Bone marrow (tissue), 2 donors: ENCODE results near the gene ENPP3.
"Not testable (repeated sequence)": the region's sequence is repeated elsewhere in the genome, so short reads cannot be mapped to it uniquely, and the experiment has no call there.

Source experiments
- DNase-seq, 2 donors: peaks; one replicate each; lab custom pipeline; 2025; lab: John Stamatoyannopoulos, UW

The ENPP3 gene

GRCh38 chr6:131685266-131685780 lies 48.2 kb downstream of the ENPP3 start:
- no peak for DNase-seq

- no peak for DNase-seq
These were observed 49.9 kb downstream of the ENPP3 start for GRCh38 chr6:131687022-131687421.

GRCh38 chr6:131688286-131688685 lies 51.2 kb downstream of the ENPP3 start:
- no peak for DNase-seq

GRCh38 chr6:131692031-131692430 lies 54.9 kb downstream of the ENPP3 start:
- no peak for DNase-seq

- DNase-seq, result no peak
These were observed 55.5 kb downstream of the ENPP3 start for GRCh38 chr6:131692589-131692988.

- DNase-seq, result no peak
These were observed 56.3 kb downstream of the ENPP3 start for GRCh38 chr6:131693384-131693783.

- peak in 1 of 2 donors; percentile 7 for DNase-seq
These were observed 57.8 kb downstream of the ENPP3 start for GRCh38 chr6:131694832-131695426.

- DNase-seq, result no peak
These were observed 59.9 kb downstream of the ENPP3 start for GRCh38 chr6:131696956-131697355.

GRCh38 chr6:131700851-131701250 lies 63.7 kb downstream of the ENPP3 start:
- DNase-seq, result not testable (repeated sequence)

GRCh38 chr6:131703905-131704304 lies 66.8 kb downstream of the ENPP3 start:
- DNase-seq, result not testable (repeated sequence)

GRCh38 chr6:131710917-131711316 lies 73.8 kb downstream of the ENPP3 start, which contains the start of gene CTAGE9:
Gene CTAGE9 (minus strand): TSS chr6:131711017. CDS start chr6:131711017, 0 bp downstream.
- DNase-seq, result not testable (repeated sequence)

- DNase-seq, result not testable (repeated sequence)
These were observed 78.5 kb downstream of the ENPP3 start for GRCh38 chr6:131715567-131715966.

GRCh38 chr6:131717836-131718542 lies 80.9 kb downstream of the ENPP3 start:
- no peak for DNase-seq

- DNase-seq, result no peak
These were observed 84.1 kb downstream of the ENPP3 start for GRCh38 chr6:131721161-131721560.

- DNase-seq, result no peak
These were observed 87.0 kb downstream of the ENPP3 start for GRCh38 chr6:131724114-131724513.

- no peak for DNase-seq
These were observed 90.4 kb downstream of the ENPP3 start for GRCh38 chr6:131727467-131727866.

- DNase-seq, result no peak
These were observed 90.8 kb downstream of the ENPP3 start for GRCh38 chr6:131727868-131728267.

GRCh38 chr6:131728296-131728939 lies 91.3 kb downstream of the ENPP3 start:
- no peak for DNase-seq

- no peak for DNase-seq
These were observed 92.4 kb downstream of the ENPP3 start for GRCh38 chr6:131729550-131729949.

GRCh38 chr6:131730264-131730663 lies 93.2 kb downstream of the ENPP3 start:
- DNase-seq, result no peak

GRCh38 chr6:131731224-131731623 lies 94.1 kb downstream of the ENPP3 start:
- no peak for DNase-seq

GRCh38 chr6:131733376-131734016 lies 96.4 kb downstream of the ENPP3 start:
- no peak for DNase-seq
